ENCODE results near the gene FERD3L.

The FERD3L gene

GRCh38 chr7:19117091-19117869 is 27.9 kb downstream of the FERD3L start, which contains the start of gene TWIST1:
TSS of gene TWIST1 (minus strand) at chr7:19117636. CDS start at chr7:19117321, 315 bp downstream.
- peak within 1 kb of the TSS; percentile 72 for H3K4me3 ChIP-seq (ENCODE audit: low read length)
- TF ChIP-seq, protein P1, sequence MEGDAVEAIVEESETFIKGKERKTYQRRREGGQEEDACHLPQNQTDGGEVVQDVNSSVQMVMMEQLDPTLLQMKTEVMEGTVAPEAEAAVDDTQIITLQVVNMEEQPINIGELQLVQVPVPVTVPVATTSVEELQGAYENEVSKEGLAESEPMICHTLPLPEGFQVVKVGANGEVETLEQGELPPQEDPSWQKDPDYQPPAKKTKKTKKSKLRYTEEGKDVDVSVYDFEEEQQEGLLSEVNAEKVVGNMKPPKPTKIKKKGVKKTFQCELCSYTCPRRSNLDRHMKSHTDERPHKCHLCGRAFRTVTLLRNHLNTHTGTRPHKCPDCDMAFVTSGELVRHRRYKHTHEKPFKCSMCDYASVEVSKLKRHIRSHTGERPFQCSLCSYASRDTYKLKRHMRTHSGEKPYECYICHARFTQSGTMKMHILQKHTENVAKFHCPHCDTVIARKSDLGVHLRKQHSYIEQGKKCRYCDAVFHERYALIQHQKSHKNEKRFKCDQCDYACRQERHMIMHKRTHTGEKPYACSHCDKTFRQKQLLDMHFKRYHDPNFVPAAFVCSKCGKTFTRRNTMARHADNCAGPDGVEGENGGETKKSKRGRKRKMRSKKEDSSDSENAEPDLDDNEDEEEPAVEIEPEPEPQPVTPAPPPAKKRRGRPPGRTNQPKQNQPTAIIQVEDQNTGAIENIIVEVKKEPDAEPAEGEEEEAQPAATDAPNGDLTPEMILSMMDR (IDR thresholded peaks at IDR 0.05; ENCODE audit: insufficient read depth, low read depth, low read length, missing control alignments) = no peak
- DNase-seq (ENCODE audit: low read depth) = peak; percentile 49

DNA sequence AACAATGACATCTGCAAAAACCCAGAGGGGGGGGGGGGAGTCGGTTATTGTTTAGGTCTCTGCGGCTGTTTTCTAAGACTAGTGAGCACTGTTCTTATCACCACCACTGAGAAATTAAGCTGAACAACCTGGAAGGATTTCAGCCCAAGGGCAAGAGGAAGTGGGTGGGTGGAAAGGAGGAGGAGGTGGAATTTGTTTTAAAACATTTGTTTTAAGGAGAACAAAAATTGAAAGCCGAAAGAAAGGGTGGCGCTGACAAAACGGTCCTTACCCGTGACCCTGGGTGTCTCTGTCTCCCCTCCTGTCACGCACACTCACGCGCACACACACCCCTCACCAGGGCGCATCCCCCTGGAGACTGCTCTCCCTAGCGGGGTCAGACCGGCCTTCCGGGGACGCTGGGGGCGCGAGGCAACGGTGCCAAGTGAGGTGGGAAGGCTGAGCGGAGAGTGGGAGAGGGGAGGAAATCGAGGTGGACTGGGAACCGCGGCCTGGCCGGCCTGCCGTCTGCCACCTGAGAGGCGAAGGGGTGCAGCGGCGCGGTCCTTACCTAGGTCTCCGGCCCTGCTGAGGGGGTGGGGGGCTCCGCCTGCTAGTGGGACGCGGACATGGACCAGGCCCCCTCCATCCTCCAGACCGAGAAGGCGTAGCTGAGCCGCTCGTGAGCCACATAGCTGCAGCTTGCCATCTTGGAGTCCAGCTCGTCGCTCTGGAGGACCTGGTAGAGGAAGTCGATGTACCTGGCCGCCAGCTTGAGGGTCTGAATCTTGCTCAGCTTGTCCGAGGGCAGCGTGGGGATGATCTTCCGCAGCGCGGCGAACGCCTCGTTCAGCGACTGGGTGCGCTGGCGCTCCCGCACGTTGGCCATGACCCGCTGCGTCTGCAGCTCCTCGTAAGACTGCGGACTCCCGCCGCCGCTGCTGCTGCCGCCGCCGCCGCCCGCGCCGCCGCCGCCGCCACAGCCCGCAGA is 28.8 kb downstream of the FERD3L start:
- TF ChIP-seq, protein P1 (IDR thresholded peaks at IDR 0.05; ENCODE audit: insufficient read depth, low read depth, low read length, missing control alignments) = no peak
- DNase-seq (ENCODE audit: low read depth) = peak; percentile 41
- peak overlapping the region; percentile 72 for H3K4me3 ChIP-seq (ENCODE audit: low read length)

DNA sequence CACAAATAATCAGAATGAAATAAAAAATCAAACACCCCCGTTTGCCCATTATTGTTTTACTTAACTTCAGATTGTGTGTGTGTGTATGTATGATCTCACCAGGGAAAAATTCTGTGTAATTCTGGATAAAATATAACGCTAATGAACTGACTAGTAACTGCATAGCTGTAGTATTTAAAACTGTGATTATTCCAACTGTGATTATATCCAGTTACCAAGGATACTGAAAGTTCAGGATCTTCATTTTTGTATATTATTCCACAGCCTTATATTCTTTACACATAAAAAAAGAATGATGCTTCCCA is 30.7 kb downstream of the FERD3L start:
- H3K4me3 ChIP-seq (ENCODE audit: low read length) = no peak overlapping the region
- peak; percentile 27 for DNase-seq (ENCODE audit: low read depth)
- TF ChIP-seq, protein P1 (IDR thresholded peaks at IDR 0.05; ENCODE audit: insufficient read depth, low read depth, low read length, missing control alignments) = no peak

DNA sequence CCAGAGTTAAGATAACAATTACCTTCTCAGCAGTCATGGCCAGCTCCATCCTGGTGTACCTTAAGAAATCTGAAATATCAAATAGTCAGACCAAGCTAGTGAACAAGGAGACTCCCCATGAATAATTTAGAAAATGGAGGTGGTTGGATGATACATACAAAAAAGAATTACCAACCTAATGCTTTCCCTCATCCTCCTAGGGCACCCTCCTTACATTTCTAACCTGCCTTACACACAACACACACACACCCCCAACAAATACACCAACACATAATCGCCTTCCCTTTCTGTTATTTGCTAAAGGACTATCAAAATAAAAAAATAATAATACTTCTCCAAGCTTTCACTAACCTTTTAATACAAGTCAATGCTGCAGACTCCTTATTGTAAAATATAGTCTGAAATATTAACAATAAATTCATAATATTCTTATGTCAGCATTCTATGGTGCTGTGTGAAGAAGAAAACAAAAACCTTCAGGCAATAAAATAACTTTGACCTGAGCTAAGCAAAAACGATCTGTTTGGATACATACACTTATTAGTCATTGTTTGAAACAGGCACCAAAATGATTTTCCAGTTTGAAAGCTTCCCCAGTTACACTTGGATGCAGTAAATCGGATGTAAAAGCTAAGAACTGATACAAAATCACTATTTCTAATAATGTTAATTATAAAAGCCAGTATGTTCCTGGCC is 31.2 kb downstream of the FERD3L start:
- H3K4me3 ChIP-seq (ENCODE audit: low read length) = no peak overlapping the region
- TF ChIP-seq, protein P1 (IDR thresholded peaks at IDR 0.05; ENCODE audit: insufficient read depth, low read depth, low read length, missing control alignments) = no peak
- DNase-seq (ENCODE audit: low read depth) = peak; percentile 51

GRCh38 chr7:19113002-19113350 is 32.2 kb downstream of the FERD3L start:
- TF ChIP-seq, protein P1 (IDR thresholded peaks at IDR 0.05; ENCODE audit: insufficient read depth, low read depth, low read length, missing control alignments) = no peak
- DNase-seq (ENCODE audit: low read depth) = no peak
- H3K4me3 ChIP-seq (ENCODE audit: low read length) = no peak overlapping the region

- no peak overlapping the region for H3K4me3 ChIP-seq (ENCODE audit: low read length)
- TF ChIP-seq, protein P1 (IDR thresholded peaks at IDR 0.05; ENCODE audit: insufficient read depth, low read depth, low read length, missing control alignments) = no peak
- DNase-seq (ENCODE audit: low read depth) = no peak
These were observed 32.8 kb downstream of the FERD3L start for GRCh38 chr7:19112274-19113001.
